ENCODE data around the gene ZNF773. TPM values are rescaled to one million over a fixed set of nuclear protein-coding genes. Genes with fewer than 3 reads are reported as not detected.
"Not testable (repeated sequence)": the region's sequence is repeated elsewhere in the genome, so short reads cannot be mapped to it uniquely, and the experiment has no call there.

Gene ZNF773
- 10 to 100 TPM in 3 of 4 donors, 1 to 10 TPM in 1; 7.1 to 18.9 (median 16.6) TPM for total RNA-seq

DNA sequence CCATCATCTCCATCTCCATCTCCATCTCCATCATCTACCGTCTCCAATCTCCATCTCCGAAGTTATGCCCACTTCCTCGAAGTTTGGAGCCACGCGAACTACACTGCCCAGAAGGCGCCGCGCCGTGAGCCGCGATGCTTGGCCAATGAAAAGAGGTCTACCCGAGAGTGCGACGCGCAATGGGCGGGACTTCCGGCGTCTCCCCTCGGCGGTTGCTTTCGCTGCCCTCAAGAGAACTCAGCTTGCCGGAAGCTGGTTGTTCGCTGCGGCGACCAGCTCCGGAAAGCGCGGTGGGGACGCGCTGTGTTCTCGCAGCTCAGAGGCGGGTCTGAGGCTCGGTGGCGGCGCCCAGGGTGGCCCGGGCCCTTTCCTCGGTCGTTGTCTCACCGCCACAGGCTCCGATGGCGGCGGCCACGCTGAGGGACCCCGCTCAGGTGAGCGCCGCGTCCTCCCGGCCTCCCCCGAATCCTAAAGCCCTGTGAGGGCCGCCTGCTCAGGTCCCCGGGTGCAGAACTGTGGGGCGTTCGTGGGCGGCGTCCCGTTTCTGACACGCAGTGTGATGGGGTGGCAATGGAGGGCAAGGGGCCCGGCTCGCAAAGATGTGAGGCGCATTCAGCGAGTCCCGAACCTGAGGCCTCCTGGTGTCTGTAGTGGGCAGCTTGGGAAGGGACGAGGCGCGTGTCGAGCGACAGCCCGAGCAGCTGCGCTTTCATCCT, at the start of gene ZNF773:
ZNF773 (plus strand) TSS at position 259 of the 716 bp plus-strand sequence; CDS start at position 402, 143 bp downstream.
- peak; percentile 98 for DNase-seq (ENCODE audit: extremely low spot score)
- 2% methylated on average over 30 of the region's 69 CpGs for WGBS
- H3K27me3 ChIP-seq; intact Hi-C loops (cut with DNase I): not testable (repeated sequence)
- Histone ChIP-seq H3K9me3 (peaks cover 0 to 23% (median 8%) of the 10 kb centered on the region in 4 donors), H3K27ac (replicated peaks in 1 of 4) (peak within 1 kb of the TSS; percentile 82 to 91 (median 88)), H3K4me1 (peaks cover 7 to 15% (median 11%) of the 10 kb centered on the region in 4 donors), H3K4me3 (peak within 1 kb of the TSS; percentile 76 to 89 (median 81)), H3K36me3 (peaks cover 8 to 31% (median 17%) of the 10 kb centered on the region in 4 donors)
- TF ChIP-seq, protein P1, sequence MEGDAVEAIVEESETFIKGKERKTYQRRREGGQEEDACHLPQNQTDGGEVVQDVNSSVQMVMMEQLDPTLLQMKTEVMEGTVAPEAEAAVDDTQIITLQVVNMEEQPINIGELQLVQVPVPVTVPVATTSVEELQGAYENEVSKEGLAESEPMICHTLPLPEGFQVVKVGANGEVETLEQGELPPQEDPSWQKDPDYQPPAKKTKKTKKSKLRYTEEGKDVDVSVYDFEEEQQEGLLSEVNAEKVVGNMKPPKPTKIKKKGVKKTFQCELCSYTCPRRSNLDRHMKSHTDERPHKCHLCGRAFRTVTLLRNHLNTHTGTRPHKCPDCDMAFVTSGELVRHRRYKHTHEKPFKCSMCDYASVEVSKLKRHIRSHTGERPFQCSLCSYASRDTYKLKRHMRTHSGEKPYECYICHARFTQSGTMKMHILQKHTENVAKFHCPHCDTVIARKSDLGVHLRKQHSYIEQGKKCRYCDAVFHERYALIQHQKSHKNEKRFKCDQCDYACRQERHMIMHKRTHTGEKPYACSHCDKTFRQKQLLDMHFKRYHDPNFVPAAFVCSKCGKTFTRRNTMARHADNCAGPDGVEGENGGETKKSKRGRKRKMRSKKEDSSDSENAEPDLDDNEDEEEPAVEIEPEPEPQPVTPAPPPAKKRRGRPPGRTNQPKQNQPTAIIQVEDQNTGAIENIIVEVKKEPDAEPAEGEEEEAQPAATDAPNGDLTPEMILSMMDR (IDR thresholded peaks at IDR 0.05) = peak in 1 of 3 experiments; percentile 12
- TF ChIP-seq POLR2AphosphoS5 (IDR thresholded peaks at IDR 0.05) = peak; percentile 92
- TF ChIP-seq POLR2A (IDR thresholded peaks at IDR 0.05; ENCODE audit: low read depth) = peak; percentile 55

DNA sequence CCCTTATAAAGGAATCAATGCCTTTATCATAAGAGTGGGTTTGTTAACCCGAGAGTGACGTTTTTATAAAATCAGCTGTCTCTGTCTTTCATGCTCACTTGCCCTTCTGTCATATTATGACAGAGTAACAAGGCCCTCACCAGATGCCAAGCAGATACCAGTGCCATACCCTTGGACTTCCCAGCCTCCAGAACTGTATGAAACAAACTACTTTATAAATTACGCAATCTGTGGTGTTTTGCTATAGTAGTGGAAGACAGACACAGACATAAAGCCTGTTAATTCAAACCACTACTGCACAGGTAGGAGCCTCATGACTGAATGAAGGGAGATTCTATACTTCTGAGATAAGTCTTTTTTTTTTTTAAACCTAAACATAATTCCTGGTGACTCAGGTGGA, 47.4 kb upstream of the ZNF773 start:
- intact Hi-C loops (cut with DNase I) = no loop called here
- Histone ChIP-seq H3K9me3 (peaks cover 0 to 37% (median 9%) of the 10 kb centered on the region in 4 donors), H3K27ac (replicated peaks in 1 of 4) (no peak overlapping the region), H3K4me1 (no peaks in the 10 kb centered on the region), H3K36me3 (peaks cover 0 to 13% (median 3%) of the 10 kb centered on the region in 4 donors), H3K27me3 (no peaks in the 10 kb centered on the region), H3K4me3 (no peak overlapping the region)
- DNase-seq (ENCODE audit: extremely low spot score) = no peak
- no peak for TF ChIP-seq EP300 (IDR thresholded peaks at IDR 0.05)
- no peak for TF ChIP-seq POLR2A (IDR thresholded peaks at IDR 0.05; ENCODE audit: low read depth)
- TF ChIP-seq, protein P1 (IDR thresholded peaks at IDR 0.05) = no peak
- TF ChIP-seq POLR2AphosphoS5 (IDR thresholded peaks at IDR 0.05) = no peak
- 93% methylated on average over 3 of the region's 3 CpGs for WGBS

DNA sequence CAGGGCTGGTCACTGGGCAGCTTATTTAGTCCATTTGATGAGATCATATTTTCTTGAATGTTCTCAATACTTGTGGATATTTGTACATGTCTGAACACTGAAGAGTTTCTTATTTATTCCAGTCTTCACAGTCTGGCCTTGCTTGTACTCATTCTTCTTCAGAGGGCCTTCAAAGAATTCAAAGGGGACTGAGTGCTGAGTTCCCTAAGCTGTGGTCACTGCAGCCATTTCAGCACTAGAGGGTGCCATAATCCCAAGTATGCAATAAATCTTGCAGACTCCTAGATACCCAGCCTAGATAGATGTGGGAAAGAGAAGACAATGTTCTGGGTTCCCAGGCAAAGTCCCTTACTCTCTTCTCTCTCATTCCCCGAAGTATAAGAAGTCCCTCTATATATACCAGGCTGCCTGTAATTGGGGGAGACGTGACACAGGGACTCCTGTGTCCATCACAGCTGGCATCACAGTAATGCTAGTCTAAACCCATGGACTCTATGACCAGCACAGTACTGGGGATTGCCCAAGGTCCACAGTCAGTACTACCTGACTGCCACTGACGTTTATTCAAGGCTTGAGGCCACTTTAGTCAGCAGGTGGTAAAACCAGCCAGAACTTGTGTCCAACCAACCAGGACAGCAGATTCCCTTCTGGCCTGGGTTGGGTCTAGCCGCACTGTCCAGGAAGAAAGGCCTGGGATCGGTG, 33.9 kb upstream of the ZNF773 start:
- no peak for TF ChIP-seq POLR2AphosphoS5 (IDR thresholded peaks at IDR 0.05)
- no peak for TF ChIP-seq POLR2A (IDR thresholded peaks at IDR 0.05; ENCODE audit: low read depth)
- no peak for TF ChIP-seq EP300 (IDR thresholded peaks at IDR 0.05)
- TF ChIP-seq, protein P1 (IDR thresholded peaks at IDR 0.05) = no peak
- peaks cover 4 to 32% (median 18%) of the 10 kb centered on the region in 4 donors for H3K36me3 ChIP-seq
- no peaks in the 10 kb centered on the region for H3K27me3 ChIP-seq
- no peak overlapping the region for H3K4me3 ChIP-seq
- peaks cover 2 to 99% (median 84%) of the 10 kb centered on the region in 4 donors for H3K9me3 ChIP-seq
- no peak overlapping the region for H3K27ac ChIP-seq (replicated peaks in 1 of 4)
- DNase-seq (ENCODE audit: extremely low spot score) = no peak
- intact Hi-C loops (cut with DNase I) = no loop called here
- H3K4me1 ChIP-seq = no peaks in the 10 kb centered on the region
- WGBS = 83% methylated on average over 5 of the region's 5 CpGs

DNA sequence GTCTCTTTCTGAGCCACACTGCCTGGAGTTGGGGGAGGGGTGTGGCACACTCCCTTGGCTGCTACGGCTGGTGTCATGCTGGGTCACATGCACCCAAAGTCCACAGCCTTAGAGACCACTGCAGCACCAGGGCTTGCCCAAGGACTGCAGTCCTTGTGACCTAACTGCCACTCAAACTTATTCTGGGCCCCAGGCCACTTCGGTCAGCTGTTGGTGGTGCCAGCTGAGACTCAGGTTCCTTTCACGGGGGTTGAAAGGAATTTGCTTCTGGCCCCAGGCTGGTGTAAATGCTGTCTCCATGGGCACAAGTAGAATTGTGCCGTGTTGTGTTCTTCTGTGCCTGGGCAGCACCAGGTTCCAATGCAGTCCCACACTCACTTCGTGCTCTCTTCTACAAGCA, 33.2 kb upstream of the ZNF773 start:
- Histone ChIP-seq H3K27ac (replicated peaks in 1 of 4) (no peak overlapping the region), H3K36me3 (peaks cover 4 to 33% (median 20%) of the 10 kb centered on the region in 4 donors), H3K4me1 (no peaks in the 10 kb centered on the region), H3K9me3 (peaks cover 6 to 99% (median 88%) of the 10 kb centered on the region in 4 donors), H3K4me3 (no peak overlapping the region), H3K27me3 (no peaks in the 10 kb centered on the region)
- no peak for DNase-seq (ENCODE audit: extremely low spot score)
- 98% methylated on average over 5 of the region's 5 CpGs for WGBS
- no peak for TF ChIP-seq EP300 (IDR thresholded peaks at IDR 0.05)
- TF ChIP-seq POLR2A (IDR thresholded peaks at IDR 0.05; ENCODE audit: low read depth) = no peak
- TF ChIP-seq POLR2AphosphoS5 (IDR thresholded peaks at IDR 0.05) = no peak
- TF ChIP-seq, protein P1 (IDR thresholded peaks at IDR 0.05) = no peak
- intact Hi-C loops (cut with DNase I) = no loop called here
